HG02571 (cell line): ENCODE results near the gene HMCN2.

Experiments
- ATAC-seq: cut with Tn5 transposase; IDR thresholded peaks from one replicate; pipeline ENCODE4 v1.9.1; 2021; ENCODE audit warnings: mild to moderate bottlenecking, moderate library complexity; ENCODE audit not compliant: unreplicated experiment

The HMCN2 gene

GRCh38 chr9:130308081-130308571 lies 42.6 kb downstream of the HMCN2 start:
- ATAC-seq = no peak

- no peak for ATAC-seq
These were observed 44.3 kb downstream of the HMCN2 start for GRCh38 chr9:130309689-130310455.

- ATAC-seq = no peak
These were observed 44.9 kb downstream of the HMCN2 start for GRCh38 chr9:130310456-130310855.

GRCh38 chr9:130311003-130311402 lies 45.4 kb downstream of the HMCN2 start:
- ATAC-seq = no peak

GRCh38 chr9:130311408-130312140 lies 46.0 kb downstream of the HMCN2 start:
- ATAC-seq = no peak

DNA sequence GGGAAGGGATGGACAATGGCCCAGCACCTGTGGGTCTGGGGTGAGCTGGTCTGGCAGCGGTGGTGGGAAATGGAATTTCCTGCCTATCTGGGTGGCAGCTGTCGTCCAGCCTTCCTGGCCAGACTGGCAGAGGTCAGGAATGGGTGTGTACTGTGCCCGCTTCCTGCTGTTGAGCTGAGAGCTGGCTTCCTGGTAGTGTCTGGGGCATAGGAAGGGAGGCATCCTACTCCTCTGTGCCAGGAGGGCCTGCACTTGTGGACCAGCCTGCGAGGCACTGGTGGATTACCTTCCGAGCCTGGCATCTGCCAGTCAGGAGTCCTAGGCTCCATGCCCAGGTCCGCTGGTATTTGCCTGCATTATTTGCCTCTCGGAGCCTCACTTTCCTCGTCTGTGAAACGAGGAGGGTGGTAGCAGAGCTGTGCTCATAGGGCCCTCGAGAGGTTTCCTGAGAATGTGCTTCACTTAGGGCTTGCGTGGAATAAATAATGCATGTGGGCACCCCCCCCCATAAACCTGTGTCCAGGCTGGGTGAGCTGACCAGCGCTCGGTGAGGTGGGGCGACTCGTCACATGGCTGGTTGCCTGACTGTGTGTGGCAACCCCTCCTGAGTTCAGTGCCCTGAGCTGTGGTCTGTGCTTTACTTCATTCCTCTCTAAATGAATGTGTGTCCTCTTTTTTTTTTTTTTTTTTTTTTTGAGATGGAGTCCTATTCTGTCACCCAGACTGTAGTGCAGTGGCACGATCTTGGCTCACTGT lies 47.7 kb downstream of the HMCN2 start:
- no peak for ATAC-seq

- ATAC-seq = no peak
These were observed 50.1 kb downstream of the HMCN2 start for GRCh38 chr9:130315446-130316226.

DNA sequence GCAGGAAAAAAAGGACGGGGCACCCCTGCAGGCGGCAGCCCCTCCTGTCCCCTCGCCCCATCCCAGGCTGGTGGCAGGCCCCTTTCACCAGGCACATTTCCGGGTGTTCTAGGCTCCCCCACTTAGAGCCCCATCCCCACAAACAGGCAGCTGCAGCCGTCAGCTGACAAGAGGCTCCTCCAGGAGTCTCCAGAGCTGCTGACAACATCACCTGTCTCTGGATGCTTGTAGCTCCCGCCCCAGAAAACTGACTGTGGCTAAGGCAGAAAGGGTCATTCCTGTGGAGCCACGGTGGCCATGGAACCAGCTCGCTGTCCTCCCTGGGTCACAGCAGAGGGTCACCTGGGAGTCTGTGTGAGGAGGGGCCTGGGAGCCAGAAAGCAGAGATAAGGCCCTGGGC lies 50.9 kb downstream of the HMCN2 start:
- no peak for ATAC-seq

GRCh38 chr9:130319300-130319699 lies 53.7 kb downstream of the HMCN2 start:
- no peak for ATAC-seq

GRCh38 chr9:130319944-130320712 lies 54.6 kb downstream of the HMCN2 start:
- ATAC-seq = no peak

GRCh38 chr9:130320723-130321481 lies 55.3 kb downstream of the HMCN2 start:
- ATAC-seq = no peak

DNA sequence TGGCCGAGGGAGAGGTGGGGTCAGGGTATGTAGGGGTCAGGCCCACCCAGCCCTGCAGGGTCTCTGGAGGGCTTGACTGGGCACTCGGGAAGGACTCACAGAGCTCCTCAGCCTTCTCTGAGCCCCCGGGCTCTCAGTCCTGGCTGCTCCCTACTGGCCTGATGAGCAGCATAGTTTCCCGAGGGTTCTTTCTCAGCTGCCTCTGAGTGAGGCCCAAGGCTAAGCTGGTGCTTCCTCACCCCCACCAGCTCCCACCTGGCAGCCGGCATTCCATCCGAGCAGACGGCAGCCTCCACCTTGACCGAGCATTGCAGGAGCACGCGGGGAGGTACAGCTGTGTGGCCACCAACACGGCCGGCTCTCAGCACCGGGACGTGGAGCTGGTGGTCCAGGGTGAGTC lies 56.0 kb downstream of the HMCN2 start:
- ATAC-seq = no peak

GRCh38 chr9:130323051-130323745 lies 57.6 kb downstream of the HMCN2 start:
- no peak for ATAC-seq

GRCh38 chr9:130325921-130326320 lies 60.4 kb downstream of the HMCN2 start:
- no peak for ATAC-seq

DNA sequence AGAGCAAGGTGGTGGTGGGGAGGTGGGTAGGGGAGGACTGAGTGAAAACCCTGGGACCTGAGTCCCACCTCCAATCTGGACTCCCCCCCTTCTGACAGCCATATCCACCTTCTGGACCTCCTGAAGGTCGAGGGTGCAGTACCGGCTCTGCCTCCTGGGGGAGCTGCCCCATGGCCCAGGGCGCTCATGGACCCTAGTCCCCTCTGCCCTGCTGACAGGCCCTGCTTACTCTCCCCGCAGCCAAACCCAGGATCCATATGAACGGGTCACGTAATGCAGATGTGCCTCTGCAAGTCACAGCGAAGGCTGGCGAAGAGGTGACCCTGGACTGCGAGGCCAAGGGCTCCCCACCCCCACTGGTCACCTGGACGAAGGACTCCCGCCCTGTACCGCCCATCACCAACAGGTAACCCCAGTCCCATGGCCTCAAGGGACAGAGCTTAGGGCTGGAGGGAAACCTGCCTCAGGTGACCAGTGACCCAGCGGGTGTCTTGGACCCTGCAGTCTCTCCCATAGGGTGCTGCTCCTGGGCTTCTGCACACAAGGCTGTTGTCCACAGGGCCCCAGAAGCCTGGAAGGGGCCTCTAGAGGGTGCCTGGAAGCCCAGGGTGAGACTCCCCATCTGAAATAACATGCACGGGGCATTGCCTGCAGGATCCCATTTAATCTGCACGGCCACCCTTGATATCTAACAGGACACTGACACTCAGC lies 61.7 kb downstream of the HMCN2 start:
- ATAC-seq = no peak

- ATAC-seq = no peak
These were observed 62.3 kb downstream of the HMCN2 start for GRCh38 chr9:130327781-130328348.

DNA sequence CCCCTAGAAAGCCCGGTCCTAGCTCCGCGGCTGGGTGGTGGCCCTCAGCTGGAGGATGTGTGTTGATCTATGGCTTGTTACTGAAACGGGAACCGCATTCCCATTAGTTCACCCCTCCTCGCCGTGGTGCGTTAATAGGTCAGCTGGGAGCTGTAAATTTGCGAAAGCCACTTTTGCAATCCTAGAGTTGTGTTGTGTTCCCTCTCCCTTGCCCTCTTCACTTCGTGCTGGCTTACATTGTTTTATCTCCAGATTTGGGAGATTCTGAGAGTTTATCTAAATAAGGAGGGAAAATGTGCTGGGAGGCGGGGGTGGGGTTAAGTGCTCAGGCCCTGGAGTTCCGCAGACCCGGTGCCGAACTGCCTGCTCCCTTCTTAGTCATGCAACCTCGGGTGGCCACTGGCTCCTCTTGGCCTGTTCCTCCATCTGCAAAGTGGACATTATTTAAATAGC lies 62.8 kb downstream of the HMCN2 start:
- ATAC-seq = no peak

DNA sequence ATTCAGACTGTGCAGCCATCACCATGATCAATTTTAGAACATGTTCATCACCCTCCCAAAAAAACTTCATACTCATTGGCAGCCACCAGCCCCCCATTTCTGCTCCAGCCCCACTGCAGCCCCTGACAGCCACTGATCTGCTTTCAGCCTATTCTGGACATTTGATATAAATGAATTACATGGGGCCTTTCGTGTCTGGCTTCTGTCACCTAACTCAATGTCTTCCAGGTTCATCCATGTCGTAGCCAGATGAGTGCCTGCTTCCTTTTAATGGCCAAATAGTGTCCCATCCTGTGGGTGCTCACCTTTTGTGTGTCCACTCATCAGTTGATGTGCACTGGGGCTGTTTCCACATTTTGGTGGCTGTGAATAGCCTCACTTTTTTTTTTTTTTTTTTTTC lies 63.5 kb downstream of the HMCN2 start:
- ATAC-seq = no peak
